ENCODE results near the gene ANGPT4. TPM values are rescaled to one million over a fixed set of nuclear protein-coding genes. Genes with fewer than 3 reads are reported as not detected.
A peak's percentile ranks its signal among the peaks of the same experiment; 100 is the strongest.

ANGPT4 gene
- total RNA-seq, 1 experiment from 2014 or later = 0.20 TPM

GRCh38 chr20:956330-956951, 40.3 kb upstream of the ANGPT4 start:
- peaks cover 2% of the 10 kb centered on the region; the same call in 1 of the 2 replicates for H3K4me1 Mint-ChIP-seq
- peak; percentile 88 for DNase-seq (ENCODE audit: low spot score)
- CTCF ChIA-PET = interaction anchor here (0.6 to 6.9 kb wide), 21 partner anchors 12 to 217 kb away, joined by 3 to 71 read pairs (median 4); partner anchors contain the start of genes ANGPT4 and FAM110A
- no peaks in the 10 kb centered on the region for H3K36me3 Mint-ChIP-seq
- peak; percentile 88 for ATAC-seq
- POLR2A ChIA-PET = no interaction called here
- H3K27me3 Mint-ChIP-seq (ENCODE audit: low read depth) = peaks cover 5% of the 10 kb centered on the region
- TF ChIP-seq CTCF (IDR thresholded peaks at IDR 0.05) (peak; percentile 96), JAZF1 (CRISPR knock-in tag; IDR thresholded peaks at IDR 0.05) (no peak), ZNF138 (CRISPR knock-in tag; conservative IDR thresholded peaks at IDR 0.05) (0 out of 2 replicates have a peak, but pooled peaks have one; percentile 27), FOXP1 (CRISPR knock-in tag; IDR thresholded peaks at IDR 0.05; ENCODE audit: borderline replicate concordance) (peak; percentile 35; the same call in 1 of the 2 replicates), ZNF121 (CRISPR knock-in tag; IDR thresholded peaks at IDR 0.05) (peak; percentile 77; the same call in 1 of the 2 replicates)
- H3K4me3 Mint-ChIP-seq = no peak overlapping the region
- no peak overlapping the region for H3K27ac Mint-ChIP-seq
- H3K9me3 Mint-ChIP-seq = no peaks in the 10 kb centered on the region

GRCh38 chr20:955656-956055, 39.5 kb upstream of the ANGPT4 start:
- no peak for ATAC-seq
- TF ChIP-seq ATF3 (CRISPR knock-in tag; conservative IDR thresholded peaks at IDR 0.05) (no peak), MYBL2 (CRISPR knock-in tag; IDR thresholded peaks at IDR 0.05) (no peak), TCF7 (CRISPR knock-in tag; IDR thresholded peaks at IDR 0.05; ENCODE audit: low read depth) (no peak)
- no peak overlapping the region for H3K27ac Mint-ChIP-seq
- ChIA-PET POLR2A (no interaction called here), CTCF (interaction anchor here (0.8 to 6.9 kb wide), 9 partner anchors 10 to 140 kb away, joined by 3 to 71 read pairs (median 8); partner anchors contain the start of genes ANGPT4 and FAM110A)
- peaks cover 5% of the 10 kb centered on the region for H3K27me3 Mint-ChIP-seq (ENCODE audit: low read depth)
- H3K36me3 Mint-ChIP-seq = no peaks in the 10 kb centered on the region
- H3K9me3 Mint-ChIP-seq = no peaks in the 10 kb centered on the region
- H3K4me3 Mint-ChIP-seq = no peak overlapping the region
- no peak for DNase-seq (ENCODE audit: low spot score)
- H3K4me1 Mint-ChIP-seq = peaks cover 2% of the 10 kb centered on the region; the same call in 1 of the 2 replicates

GRCh38 chr20:955111-955510, 39.0 kb upstream of the ANGPT4 start:
- ATAC-seq (no peak), DNase-seq (ENCODE audit: low spot score) (no peak)
- ChIA-PET CTCF (interaction anchor here (1.1 to 6.9 kb wide), 7 partner anchors 10 to 140 kb away, joined by 3 to 71 read pairs (median 10); partner anchors contain the start of genes ANGPT4 and FAM110A), POLR2A (interaction anchor here (0.6 kb wide), 1 partner anchor 74 kb away, joined by 3 read pairs; no protein-coding TSS in a partner anchor)
- Mint-ChIP-seq H3K27ac (no peak overlapping the region), H3K36me3 (no peaks in the 10 kb centered on the region), H3K4me1 (peaks cover 2% of the 10 kb centered on the region; the same call in 1 of the 2 replicates), H3K4me3 (no peak overlapping the region), H3K9me3 (no peaks in the 10 kb centered on the region), H3K27me3 (ENCODE audit: low read depth) (peaks cover 5% of the 10 kb centered on the region)
- TF ChIP-seq ETV6 (CRISPR knock-in tag; IDR thresholded peaks at IDR 0.05) (no peak), NFATC4 (CRISPR knock-in tag; IDR thresholded peaks at IDR 0.05) (no peak), TCF7 (CRISPR knock-in tag; IDR thresholded peaks at IDR 0.05; ENCODE audit: low read depth) (no peak), FOXJ3 (CRISPR knock-in tag; IDR thresholded peaks at IDR 0.05; ENCODE audit: borderline replicate concordance) (no peak), NR1H2 (CRISPR knock-in tag; IDR thresholded peaks at IDR 0.05) (no peak), ZNF281 (CRISPR knock-in tag; IDR thresholded peaks at IDR 0.05) (no peak), USF1 (CRISPR knock-in tag; IDR thresholded peaks at IDR 0.05) (no peak), ZSCAN18 (CRISPR knock-in tag; IDR thresholded peaks at IDR 0.05) (no peak), IRF1 (CRISPR knock-in tag; IDR thresholded peaks at IDR 0.05) (no peak), ZNF416 (CRISPR knock-in tag; IDR thresholded peaks at IDR 0.05) (no peak), FOXP1 (CRISPR knock-in tag; IDR thresholded peaks at IDR 0.05; ENCODE audit: borderline replicate concordance) (no peak), SOX15 (CRISPR knock-in tag; IDR thresholded peaks at IDR 0.05) (no peak), MXD4 (CRISPR knock-in tag; IDR thresholded peaks at IDR 0.05; ENCODE audit: borderline replicate concordance) (no peak)

Measured in WTC11 (cell line).